Superior temporal gyrus (tissue), 1 donor: ENCODE measurements around the gene TANGO2.

Source experiments
- DNase-seq: peaks from one replicate; pipeline ENCODE4 v3.0.0-alpha.2; 2016; ENCODE audit errors: extremely low spot score

Gene TANGO2

GRCh38 chr22:19996694-19997384 lies 24.1 kb upstream of the TANGO2 start:
- DNase-seq = no peak

DNA sequence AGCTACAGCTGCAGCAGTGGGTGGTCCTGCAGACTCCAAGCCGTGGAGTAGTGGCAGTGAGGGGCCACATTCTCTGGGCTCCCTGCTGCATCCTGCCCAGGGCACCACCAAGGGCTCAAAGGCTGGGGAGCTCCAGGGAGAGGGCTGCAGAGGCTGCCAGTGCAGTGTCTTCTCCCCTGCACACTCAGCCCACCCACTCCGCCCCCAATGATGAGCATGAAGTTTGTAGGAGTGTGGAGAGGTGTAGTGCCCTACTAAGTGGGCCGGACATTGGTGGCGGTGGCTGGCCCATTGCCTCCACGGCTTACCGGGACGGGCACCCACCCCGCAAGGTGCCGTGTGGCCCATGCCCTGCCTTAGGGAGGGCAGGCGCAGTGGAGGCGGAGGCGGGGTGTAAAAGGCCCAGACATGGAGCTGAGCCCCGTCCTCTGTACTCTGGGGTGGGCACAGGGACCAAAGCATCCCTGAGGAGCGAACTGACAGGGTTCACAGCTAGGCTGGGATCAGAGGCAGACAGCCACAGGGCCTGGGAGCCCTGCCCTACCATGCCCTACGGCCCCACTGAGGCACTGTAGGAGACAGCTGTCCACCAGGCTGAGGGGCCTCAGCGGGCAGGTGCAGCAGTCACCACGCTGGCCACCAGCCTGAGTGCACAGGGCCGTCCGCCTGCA lies 23.2 kb upstream of the TANGO2 start:
- no peak for DNase-seq

GRCh38 chr22:19998232-19998951 lies 22.5 kb upstream of the TANGO2 start:
- no peak for DNase-seq

- DNase-seq = no peak
These were observed 21.7 kb upstream of the TANGO2 start for GRCh38 chr22:19998991-19999820.

- DNase-seq = no peak
These were observed 20.4 kb upstream of the TANGO2 start for GRCh38 chr22:20000246-20001081.

DNA sequence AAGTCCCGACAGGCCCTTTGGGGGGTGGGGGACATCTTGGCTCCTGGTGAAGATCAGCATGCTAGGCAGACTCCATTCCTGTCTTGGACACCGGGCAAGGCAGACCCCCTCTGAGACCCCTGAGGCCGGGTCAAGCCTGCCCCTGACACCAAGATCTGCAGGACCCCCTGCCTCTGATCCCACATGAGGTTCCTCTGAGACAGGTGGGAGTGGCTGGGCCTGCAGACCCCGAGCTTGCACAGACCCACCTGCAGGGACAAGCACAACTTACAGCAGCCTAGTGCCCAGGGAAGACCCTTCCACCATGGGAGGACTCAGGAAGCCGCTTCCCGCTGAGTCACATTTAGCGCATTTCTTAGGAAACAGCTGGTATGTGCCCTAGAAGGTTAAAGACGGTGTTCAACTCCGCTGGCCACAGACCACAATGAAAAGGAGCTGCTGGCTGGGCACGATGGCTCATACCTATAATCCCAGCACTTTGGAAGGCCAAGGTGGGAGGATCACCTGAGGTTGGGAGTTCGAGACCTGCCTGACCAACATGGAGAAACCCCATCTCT lies 19.8 kb upstream of the TANGO2 start:
- no peak for DNase-seq

DNA sequence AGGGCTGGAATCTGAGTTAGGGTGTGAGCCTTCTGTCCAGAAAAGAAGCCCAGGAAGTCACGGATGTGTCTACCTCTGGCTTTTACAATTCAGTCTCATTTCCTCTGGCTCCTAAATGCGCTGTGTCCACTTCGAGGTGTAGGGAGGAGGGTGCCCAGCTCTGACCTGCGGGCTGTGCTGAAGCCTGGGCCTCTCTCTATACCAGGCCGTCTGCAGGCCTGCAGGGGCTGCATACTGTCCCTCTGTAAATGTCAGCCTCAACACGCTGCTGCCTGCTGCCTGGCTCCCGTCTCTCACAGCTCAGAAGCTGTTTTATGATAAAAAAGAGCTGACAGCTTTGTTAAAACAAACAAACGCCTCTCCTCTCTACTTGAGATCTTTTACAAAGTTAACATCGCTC lies 18.8 kb upstream of the TANGO2 start:
- DNase-seq = no peak

DNA sequence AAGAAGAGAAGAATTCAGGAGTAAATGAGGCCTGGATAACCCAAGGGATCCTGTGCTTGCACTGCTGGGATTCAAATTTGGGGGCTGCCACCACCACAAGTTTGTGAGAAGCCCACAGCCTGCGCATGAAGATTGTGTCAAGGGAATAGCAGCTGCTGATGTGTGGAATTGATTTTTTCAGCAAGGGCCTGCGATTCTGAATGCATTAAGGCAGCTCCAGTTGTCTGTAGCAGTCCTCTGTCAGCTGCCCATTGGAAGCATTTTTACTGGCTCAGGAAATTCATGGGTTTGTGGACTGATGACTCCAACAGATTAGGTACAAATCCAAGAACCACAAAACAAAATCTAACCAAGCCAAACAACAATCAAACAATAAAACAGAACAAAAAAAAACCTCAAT lies 18.3 kb upstream of the TANGO2 start:
- DNase-seq = no peak

GRCh38 chr22:20003304-20003703 lies 17.6 kb upstream of the TANGO2 start:
- DNase-seq = no peak

- DNase-seq = no peak
These were observed 16.4 kb upstream of the TANGO2 start for GRCh38 chr22:20004464-20004863.

- no peak for DNase-seq
These were observed 12.5 kb upstream of the TANGO2 start for GRCh38 chr22:20008221-20008995.

- no peak for DNase-seq
These were observed 11.9 kb upstream of the TANGO2 start for GRCh38 chr22:20009018-20009491.

- DNase-seq = no peak
These were observed 11.2 kb upstream of the TANGO2 start for GRCh38 chr22:20009582-20010306.

DNA sequence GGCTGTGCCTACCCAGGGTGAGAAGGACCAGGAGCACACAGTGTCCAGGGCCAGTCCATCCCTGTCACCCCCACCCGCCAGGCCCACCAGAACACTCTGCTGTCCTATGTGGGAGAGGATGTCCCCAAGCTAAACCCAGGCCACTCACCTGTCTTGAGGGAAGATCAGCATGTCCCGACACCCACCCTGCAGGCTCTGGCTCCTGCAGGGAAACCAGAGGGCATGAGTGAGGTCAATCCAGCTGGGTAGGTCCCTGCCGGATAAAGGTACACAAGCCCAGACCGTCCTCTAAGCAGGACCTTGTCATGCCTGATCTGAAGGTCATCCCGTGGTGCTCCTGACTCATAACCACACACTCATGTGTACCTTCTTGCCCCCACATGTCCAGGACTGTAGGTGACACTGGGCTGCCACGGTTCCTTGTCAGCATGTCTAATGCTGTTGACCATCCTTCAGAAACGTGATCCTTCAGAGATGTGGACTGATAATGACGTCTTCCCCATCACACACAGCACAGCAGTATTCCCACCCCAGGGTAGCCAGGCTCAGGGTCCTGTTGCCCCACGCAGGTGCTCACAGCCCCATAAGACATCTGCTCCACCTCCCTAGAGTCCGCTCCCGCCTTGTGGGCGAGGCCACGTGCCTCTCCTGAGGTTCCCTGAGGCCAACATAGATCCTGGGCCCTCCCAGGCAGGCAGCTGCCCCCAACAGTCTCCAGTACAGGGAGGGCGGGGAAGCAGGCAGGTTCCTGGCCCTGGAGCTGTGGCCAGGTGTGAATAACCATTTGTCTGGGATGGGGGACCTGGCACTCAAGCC lies 10.4 kb upstream of the TANGO2 start:
- DNase-seq = no peak

GRCh38 chr22:20011123-20011992 lies 9.6 kb upstream of the TANGO2 start:
- no peak for DNase-seq

- DNase-seq = no peak
These were observed 8.7 kb upstream of the TANGO2 start for GRCh38 chr22:20011993-20012740.
